Activated T-cell treated with anti-CD3 and anti-CD28 coated beads for 1 hour (primary cell): ENCODE measurements around the gene ANKFY1.

ENCODE experiments used
- DNase-seq: peaks from one replicate; pipeline ENCODE4 v3.0.0-alpha.2; 2020; ENCODE audit warnings: low read depth

Gene ANKFY1

DNA sequence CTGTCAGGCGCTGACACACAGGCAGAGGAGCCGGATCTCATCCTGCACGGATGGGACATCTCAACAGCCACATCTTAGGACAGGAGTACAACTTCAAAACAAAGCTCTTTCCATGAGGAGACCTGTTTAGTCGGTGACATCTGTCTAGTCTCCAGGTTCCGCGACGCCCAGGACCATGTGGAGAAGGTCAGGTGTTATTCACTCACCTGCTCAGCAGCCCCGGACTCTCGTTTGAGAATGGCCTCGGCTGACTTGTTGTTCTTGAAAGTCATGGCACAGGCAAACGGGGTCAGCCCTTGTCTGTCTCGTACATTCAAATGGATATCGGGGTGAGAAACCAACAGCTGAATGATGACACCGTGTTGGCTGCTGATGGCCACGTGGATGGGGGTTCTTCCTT, 85.1 kb downstream of the ANKFY1 start:
- DNase-seq, result no peak

GRCh38 chr17:4177806-4178205, 86.0 kb downstream of the ANKFY1 start:
- DNase-seq, result no peak

DNA sequence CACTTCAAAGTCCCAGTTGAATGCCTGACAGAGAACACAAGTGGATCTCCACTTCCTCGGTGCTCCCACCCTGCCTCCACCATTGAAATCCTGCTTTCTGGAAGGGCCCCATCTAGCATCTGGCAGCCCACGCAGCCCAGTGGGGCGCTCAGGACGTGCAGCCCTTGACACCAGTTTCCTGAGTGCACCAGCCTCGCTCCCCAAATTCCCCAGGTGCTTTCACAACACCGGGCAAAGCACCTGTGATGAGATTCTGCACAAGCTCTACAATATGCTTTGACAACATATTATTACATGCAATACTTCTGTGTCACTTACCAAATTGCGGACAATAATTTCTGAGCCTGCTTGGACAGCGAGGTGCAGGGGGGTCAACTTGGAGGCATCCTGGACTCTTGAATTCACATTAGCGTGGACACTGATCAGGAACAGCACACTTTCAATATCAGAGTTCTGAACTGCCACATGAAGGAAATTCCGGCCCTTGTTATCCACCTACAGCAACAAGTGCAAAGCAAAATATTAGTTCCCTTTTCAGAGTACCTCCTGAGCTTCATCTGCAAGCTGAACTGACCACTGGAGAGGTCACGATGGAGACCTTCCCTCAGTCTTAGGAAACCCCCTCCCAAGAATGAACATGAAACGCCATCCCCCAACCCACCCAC, 86.8 kb downstream of the ANKFY1 start:
- DNase-seq, result no peak

- no peak for DNase-seq
These were observed 87.6 kb downstream of the ANKFY1 start for GRCh38 chr17:4175921-4176807.

- no peak for DNase-seq
These were observed 89.2 kb downstream of the ANKFY1 start for GRCh38 chr17:4174556-4174955.

DNA sequence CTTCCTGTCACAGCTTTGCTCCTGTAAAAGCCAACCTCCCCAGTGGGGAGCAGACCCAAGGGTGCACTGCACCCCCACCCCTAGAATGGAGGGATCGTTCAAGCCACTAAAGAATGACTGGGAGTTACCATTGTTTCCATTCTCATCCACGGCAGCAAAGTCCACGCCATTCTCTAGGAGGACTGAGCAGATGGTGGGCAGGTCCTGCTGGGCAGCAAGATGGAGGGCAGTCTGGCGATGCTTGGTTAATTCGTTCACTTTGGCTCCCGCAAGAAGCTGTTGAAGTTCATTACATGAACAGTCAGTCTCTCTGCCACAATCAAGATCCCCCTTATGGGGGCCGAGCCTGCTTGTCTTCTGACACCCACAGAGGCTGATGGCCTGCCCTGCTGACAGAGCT, 90.0 kb downstream of the ANKFY1 start:
- no peak for DNase-seq

DNA sequence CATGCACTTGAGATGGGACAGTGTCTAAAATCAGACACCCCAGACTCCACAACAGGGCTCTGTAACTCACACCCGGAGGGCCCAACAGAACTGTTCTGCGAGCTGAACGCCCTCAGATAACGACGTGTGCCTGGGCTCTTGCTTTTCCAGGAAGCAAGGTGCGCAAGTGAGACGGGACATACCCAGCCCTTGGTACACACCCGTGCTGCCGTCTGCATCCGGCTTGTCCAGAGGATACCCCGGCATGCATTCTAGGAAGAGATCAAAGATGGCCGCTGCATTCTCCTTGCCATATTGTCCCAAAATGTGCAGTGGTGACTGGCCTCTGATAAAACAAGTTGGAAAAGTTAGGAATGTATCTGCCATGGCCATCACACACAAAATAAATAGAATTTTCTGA, 91.4 kb downstream of the ANKFY1 start:
- no peak for DNase-seq

DNA sequence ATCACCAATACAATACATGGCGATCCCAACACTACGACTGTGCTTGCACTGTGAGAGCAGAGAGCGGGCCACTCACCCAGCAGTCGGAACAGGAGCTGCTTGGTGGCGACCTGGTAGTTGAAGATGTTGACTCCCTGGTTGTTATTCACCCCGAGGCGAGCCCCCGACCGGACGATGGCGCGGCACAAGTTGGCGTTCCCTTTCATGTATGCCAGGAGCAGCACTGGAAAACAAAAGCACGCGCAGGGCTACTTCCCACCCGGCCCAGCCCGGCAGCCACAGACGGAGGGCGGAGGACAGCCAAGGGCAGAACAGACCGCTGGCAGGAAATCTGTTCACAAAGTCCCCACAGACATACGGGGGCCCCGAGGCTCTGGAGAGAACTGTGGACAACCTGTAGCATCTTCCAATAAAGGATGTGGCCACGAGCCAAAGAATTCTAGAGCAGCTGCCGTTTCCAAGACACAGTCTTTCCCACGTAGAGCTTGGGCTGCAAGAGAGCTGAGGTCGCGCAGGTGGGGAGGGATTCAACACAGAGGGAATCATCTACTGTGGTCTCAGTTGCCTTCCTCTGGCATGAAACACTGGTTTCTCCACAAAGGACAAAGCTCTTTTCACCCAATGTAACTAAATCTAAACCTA, 93.0 kb downstream of the ANKFY1 start:
- DNase-seq, result no peak

- no peak for DNase-seq
These were observed 96.0 kb downstream of the ANKFY1 start for GRCh38 chr17:4167786-4168185.

DNA sequence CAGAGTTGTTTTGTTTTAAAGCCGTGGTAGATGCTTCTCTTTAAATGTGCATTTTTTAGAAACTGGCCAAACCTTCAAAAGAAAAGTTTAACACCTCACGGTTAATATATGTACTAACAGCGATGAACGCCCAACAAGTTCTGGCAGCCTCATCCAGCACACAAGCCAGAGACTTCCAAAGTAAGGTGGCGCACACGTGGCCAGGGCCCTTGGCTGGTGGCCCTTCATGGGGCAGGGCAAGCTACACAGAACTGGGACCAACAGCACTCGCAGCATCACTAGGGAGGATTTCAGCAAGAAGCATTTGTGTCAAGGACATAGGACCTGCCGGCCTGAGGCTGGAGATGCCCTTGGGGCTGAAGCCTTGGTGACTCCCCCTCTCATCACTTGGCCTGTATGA, 97.4 kb downstream of the ANKFY1 start:
- DNase-seq, result no peak

DNA sequence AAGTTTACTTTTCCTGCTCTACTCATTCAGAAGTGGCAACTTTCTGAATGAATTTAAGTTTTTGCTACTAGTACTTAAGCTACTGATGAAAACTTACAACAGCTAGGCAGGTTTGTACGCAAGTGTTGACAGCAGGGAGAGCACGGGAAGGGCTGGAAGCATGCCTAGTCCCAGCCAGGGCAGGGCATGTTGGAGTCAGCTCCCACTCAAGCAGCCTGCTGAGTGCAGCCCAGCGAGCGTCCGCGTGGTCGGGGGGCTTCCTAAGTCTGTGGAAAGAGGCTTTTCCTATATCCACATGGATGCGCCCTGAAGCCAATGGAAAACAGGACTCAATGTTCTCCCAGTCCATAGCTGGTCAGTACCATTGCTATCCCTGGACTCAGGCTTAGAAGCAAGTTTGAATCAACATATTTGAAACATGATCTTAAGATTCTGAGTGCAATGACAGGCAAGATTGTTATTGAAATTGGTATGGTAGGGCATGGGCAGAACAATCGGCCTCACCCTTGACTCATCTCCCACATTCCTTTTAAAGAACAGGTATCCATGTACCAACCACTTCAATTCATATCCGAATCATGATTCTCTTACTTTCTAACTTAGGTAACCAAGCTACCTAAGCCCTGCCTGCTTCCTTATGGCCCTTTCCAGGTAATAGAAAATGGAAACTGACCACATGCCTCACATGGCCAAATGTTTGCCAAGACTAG, 98.3 kb downstream of the ANKFY1 start:
- DNase-seq, result no peak

DNA sequence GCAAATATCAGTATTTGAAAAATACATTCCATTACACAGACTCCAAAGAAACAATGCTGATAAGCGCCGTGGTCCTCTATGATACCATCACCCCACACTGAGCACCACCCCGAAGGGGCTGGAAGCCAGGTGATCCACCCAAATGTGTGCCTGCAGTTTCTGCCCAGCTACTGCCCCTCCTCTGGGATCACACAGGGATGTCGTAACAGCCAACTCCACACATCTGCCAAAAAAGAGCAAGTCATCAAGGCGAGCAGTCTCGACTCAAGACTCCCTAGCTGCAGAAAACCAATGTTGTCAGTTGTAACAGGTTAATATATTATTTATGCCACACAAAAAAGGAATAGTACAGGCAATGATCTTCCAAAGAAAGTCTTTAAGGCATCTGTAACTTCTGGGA, 99.8 kb downstream of the ANKFY1 start:
- DNase-seq, result no peak

- DNase-seq, result no peak
These were observed 100.9 kb downstream of the ANKFY1 start for GRCh38 chr17:4162775-4163466.

DNA sequence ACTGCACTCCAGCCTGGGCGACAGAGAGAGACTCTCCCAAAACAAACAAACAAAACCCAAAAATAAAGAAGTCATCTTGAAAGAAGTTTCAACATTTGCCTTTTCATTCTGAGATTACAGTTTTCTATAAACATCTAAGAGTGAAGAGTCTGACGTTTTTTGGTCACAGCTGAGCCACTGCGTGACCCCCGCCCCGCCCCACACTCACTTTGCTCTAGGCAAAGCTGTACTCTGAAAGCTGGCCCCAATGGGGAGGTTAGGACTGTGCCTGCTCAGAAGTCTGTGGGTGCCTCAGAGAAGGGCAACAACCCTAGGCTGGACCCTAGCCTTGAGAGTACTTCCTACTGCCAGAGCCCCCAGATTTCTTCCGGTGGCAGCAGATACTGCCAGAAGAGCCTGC, 101.5 kb downstream of the ANKFY1 start:
- no peak for DNase-seq

- DNase-seq, result no peak
These were observed 101.8 kb downstream of the ANKFY1 start for GRCh38 chr17:4161967-4162305.

DNA sequence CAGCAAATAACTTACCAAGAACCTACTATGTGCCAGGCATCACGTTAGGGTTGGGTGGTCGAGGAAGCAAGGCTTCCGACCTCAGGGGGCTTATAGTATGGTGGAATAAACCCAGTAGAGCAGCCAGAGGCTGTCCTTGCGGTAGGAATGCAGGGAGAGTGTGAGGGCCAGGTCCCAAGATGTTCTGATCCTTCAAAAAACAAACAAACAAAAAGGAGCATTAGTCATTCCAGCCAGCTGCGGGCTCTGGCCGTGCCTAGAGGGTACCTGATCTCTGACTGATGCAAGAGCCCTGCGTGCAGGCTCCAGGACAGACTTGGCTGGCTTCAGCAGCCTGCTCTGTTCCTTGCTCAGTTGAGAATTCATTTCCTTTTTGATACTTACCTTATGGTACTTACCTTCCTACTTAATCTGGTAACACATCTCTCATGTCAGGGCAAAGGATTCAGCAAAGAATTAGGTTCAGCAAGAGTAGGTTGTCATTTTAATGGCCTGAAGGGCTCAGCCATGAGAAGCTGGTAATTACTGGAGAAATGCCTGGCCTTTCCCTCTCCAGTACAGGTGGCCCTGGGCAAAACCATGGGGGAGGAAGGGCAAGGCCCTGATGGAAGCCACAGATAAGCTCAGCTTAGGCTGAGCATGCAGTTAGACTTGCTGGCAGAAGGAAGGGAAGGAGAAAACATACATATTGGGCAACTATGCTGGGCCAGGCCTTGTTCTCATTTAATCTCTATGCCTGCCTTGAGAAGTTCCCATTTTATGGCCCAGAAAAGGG, 102.4 kb downstream of the ANKFY1 start:
- no peak for DNase-seq

- DNase-seq, result no peak
These were observed 103.4 kb downstream of the ANKFY1 start for GRCh38 chr17:4160294-4160859.

DNA sequence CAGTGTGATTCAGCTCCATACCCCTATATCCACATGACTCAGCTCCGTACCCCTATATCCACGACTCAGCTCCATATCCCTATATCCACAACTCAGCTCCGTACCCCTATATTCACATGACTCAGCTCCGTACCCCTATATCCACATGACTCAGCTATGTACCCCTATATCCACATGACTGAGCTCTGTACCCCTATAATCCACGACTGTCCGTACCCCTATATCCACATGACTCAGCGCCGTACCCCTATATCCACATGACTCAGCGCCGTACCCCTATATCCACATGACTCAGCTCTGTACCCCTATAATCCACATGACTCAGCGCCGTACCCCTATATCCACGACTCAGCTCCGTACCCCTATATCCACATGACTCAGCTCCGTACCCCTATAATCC, 104.0 kb downstream of the ANKFY1 start:
- no peak for DNase-seq

GRCh38 chr17:4157618-4158333, 106.0 kb downstream of the ANKFY1 start:
- no peak for DNase-seq

DNA sequence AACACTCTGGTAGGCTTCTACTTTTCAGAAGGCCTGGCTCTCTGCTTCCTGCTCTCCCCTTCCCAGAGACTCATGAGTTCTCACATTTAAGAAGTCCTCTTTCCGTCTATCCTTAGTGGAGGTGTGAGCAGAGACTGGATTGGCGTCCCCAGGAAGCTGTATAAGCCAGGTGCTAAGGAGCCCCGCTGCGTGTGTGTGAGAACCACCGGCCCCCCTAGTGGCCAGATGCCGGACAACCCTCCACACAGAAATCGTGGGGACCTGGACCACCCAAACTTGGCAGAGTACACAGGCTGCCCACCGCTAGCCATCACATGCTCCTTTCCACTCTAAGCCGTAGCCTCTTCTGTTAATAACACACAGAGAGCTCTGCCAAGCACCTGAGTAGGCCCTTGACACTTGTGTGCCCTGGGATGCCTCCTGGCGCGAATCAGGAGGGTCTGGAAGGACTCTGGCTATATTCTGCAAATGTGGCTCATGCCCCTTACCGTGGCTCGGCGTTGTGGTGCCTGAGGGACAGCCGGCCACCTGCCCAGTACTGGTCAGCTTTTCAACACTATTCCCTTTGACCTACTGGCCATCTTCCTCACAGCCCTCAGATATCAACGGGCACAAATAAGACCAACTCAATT, 106.9 kb downstream of the ANKFY1 start:
- no peak for DNase-seq
